GM18909 (cell line): Measurements from ENCODE around the gene NSFL1C.
A peak's percentile ranks its signal among the peaks of the same experiment; 100 is the strongest.

Experiments used
- ATAC-seq: cut with Tn5 transposase; IDR thresholded peaks from one replicate; pipeline ENCODE4 v1.9.1; 2021; ENCODE audit warnings: mild to moderate bottlenecking; ENCODE audit not compliant: unreplicated experiment, poor library complexity

NSFL1C gene

GRCh38 chr20:1394686-1395085 is 72.0 kb downstream of the NSFL1C start:
- no peak for ATAC-seq

GRCh38 chr20:1393507-1393882 is 73.2 kb downstream of the NSFL1C start:
- no peak for ATAC-seq

DNA sequence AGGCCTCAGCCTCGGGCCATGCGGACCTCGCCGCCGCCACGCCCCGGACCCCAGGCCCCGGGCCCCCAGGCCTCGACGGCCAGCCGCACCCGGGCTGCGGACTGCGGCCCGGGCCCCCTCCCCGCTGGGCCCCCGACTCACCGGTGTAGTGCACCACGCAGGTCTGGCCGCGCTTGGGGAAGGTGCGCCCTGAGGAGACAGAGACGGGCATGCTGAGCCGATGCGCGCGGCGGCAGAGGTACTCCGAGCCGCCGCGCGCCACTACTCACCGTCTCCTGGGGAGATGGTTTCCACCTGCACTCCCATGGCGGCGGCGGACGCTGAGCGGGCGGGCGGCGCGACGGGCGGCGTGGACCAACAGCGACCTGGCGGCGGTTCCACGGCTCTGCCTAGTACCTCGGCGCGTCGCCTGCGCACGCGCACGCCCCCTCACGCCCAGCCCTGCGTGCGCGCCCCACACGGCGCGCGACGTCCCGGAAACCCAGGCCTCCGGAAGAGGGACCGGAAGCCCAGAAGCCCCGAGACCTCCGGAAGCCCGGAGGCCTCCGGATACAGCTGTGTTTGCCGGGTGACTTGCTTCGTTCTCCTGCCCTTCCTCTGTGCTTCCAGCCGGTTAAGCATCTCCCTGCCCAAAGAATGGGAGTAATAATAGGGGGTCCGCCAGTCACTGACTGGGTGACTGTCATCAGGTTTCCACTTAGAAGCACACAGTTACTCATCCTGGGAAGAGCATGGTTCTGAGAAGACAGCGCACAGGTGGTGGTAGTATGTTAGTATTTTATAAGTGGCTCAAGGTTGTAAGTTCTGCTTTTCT is 73.7 kb downstream of the NSFL1C start, which contains the start of gene FKBP1A:
Gene FKBP1A (minus strand): TSS at position 362 of the 814 bp plus-strand sequence. CDS start 56 bp downstream, at position 306.
- ATAC-seq, result peak; percentile 90

DNA sequence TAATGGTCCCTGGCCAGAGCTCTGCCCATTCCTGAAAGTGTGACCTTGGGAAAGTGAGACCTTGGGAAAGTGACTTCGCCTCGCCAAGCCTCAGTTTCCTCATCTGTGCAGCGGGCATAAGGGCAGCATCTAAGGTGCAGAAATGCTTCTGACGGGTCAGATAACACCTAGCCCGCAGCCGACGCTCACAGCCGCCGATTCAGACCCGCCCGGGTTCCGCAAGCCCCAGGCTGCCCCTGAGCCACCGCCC is 74.3 kb downstream of the NSFL1C start:
- ATAC-seq, result peak; percentile 31
